PFSK-1 (cell line): ENCODE measurements around the gene FEZF2.

Experiments
- FOXP2 ChIP-seq: optimal IDR thresholded peaks from 2 replicates; pipeline ENCODE3; 2011; ENCODE audit warnings: borderline replicate concordance, control low read depth, inconsistent platforms; ENCODE audit not compliant: insufficient read depth; ENCODE audit errors: extremely low read length, extremely low read depth
- POLR2AphosphoS5 ChIP-seq: IDR thresholded peaks from 2 replicates; pipeline ENCODE4 v1.6.1; 2012; ENCODE audit warnings: low read depth, mild to moderate bottlenecking, control low read depth, low read length, moderate library complexity
- REST ChIP-seq, 2 experiments: IDR thresholded peaks; 2 replicates each; pipeline versions ENCODE4 v1.6.1 to v1.8.0; 2011 to 2012; ENCODE audit warnings: low read depth in 2 of 2, low read length in 2 of 2, control low read depth in 1 of 2, inconsistent platforms in 1 of 2, mild to moderate bottlenecking in 1 of 2, moderate library complexity in 1 of 2; ENCODE audit not compliant: insufficient read depth in 1 of 2
- SIN3A ChIP-seq: IDR thresholded peaks from 2 replicates; pipeline ENCODE4 v1.6.1; 2012; ENCODE audit warnings: mild to moderate bottlenecking, low read length, moderate library complexity, borderline replicate concordance; ENCODE audit not compliant: insufficient read depth
- TAF1 ChIP-seq: IDR thresholded peaks from 2 replicates; pipeline ENCODE4 v1.6.1; 2012; ENCODE audit warnings: low read length, control low read depth, borderline replicate concordance; ENCODE audit not compliant: insufficient read depth

Gene FEZF2

DNA sequence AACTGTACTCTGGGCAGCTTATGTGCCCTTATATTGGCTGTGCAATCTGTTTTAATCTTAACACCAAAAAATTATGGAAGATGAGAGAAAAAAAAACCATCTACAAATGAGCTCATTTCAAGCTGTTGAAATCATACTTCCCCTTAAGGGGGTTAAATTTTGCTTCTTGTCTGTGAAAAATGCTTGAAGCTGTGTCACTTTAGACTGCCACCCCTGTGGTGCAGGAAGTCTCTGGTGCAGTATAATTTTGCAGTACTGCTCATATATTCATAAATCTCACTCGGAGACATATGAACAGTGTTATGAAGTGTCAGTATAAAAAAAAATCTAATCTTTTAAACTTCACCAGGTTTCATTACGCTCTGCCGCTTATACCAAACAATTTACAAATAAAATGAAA lies 30.4 kb upstream of the FEZF2 start:
- no peak for TF ChIP-seq SIN3A
- TF ChIP-seq FOXP2: no peak
- no peak for TF ChIP-seq REST (IDR thresholded peaks at IDR 0.05; ENCODE audit: insufficient read depth in 1 of 2, low read depth in 2 of 2, low read length in 2 of 2)
- no peak for TF ChIP-seq TAF1

GRCh38 chr3:62392626-62393292 lies 19.4 kb upstream of the FEZF2 start:
- TF ChIP-seq TAF1 (no peak), FOXP2 (no peak), POLR2AphosphoS5 (no peak), REST (IDR thresholded peaks at IDR 0.05; ENCODE audit: insufficient read depth in 1 of 2, low read depth in 2 of 2, low read length in 2 of 2) (no peak), SIN3A (no peak)

DNA sequence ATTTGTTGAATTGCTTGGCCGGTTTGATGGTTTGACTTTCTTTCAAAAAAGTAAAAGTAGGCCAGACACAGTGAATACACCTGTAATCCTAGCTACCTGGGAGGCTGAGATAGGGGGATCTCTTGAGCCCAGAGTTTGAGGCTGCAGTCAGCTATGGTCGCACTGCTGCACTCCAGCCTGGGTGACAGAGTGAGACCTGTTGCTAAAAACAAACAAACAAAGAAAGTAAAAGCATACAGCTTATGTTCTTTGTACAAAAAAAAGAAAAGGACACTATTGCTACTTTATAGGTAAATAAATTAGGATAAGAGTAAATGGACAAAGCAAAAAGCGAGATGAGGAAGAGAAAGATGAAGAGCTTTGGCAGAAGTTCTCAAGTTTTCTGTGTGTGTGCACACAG lies 13.9 kb upstream of the FEZF2 start:
- TF ChIP-seq SIN3A (no peak), REST (IDR thresholded peaks at IDR 0.05; ENCODE audit: insufficient read depth in 1 of 2, low read depth in 2 of 2, low read length in 2 of 2) (no peak), TAF1 (no peak), FOXP2 (no peak), POLR2AphosphoS5 (no peak)

GRCh38 chr3:62379321-62379798 lies 6.0 kb upstream of the FEZF2 start:
- TF ChIP-seq SIN3A (no peak), FOXP2 (no peak), REST (IDR thresholded peaks at IDR 0.05; ENCODE audit: insufficient read depth in 1 of 2, low read depth in 2 of 2, low read length in 2 of 2) (no peak), POLR2AphosphoS5 (no peak), TAF1 (no peak)
